GM18508 (cell line): ENCODE measurements around the gene TENM3.
A peak's percentile ranks its signal among the peaks of the same experiment; 100 is the strongest.

ENCODE experiments used
- ATAC-seq: cut with Tn5 transposase; IDR thresholded peaks from one replicate; pipeline ENCODE4 v1.9.1; 2021; ENCODE audit warnings: moderate number of reproducible peaks; ENCODE audit not compliant: insufficient read depth, unreplicated experiment

TENM3 gene

DNA sequence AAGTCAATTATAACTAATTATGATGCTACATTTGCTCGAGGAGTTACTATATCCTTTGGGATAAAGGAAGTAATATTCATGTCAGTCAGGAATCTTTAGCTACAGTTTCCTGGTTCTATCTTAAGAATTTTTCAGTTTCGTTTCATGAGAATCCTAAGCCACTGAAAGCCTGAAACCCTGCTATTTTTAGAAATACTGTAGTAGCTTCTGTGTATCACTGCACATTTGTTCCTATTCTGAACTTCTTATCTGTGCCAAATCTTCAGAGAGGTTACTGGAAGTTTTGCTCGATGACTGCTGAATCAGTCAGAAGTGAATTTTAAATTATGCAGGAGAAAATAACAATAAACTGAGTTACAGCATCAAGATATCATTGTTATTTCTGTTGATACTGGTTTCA lies 249.2 kb downstream of the TENM3 start:
- ATAC-seq = peak; percentile 47

DNA sequence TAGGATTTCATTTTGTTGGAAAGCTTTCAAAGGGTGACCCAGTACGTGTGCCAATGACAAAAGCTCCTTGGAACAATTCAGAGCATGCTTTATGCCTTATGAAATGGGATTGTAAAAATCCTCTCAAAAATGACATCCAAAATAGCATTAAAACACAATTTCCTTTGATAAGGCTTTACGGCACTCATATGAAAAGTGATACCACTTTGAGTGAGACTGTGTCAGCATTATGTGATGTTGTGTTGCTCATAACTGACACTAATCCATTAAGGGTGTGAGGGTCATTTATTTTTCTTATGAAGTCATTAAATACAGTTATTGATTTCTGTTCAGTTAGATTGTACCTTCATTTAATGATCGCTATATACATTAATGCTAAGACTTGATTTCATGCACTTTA lies 250.2 kb downstream of the TENM3 start:
- ATAC-seq = no peak

DNA sequence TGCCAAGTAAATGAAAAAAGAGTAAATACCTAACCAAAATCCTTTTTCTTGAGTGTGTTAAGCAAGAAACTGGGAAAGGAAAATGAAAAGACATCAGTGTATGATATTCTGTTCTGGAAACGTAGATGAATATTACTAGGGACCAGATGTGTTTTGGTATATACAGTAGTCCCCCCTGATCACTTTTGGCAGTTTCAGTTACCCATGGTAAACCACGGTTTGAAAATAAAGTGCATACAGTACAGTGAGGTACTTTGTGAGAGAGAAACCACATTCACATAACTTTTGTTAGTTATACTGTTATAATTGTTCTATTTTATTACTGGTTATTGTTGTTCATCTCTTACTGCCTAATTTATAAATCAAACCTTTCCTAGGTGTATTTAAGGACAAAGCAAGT lies 250.9 kb downstream of the TENM3 start:
- ATAC-seq = no peak

DNA sequence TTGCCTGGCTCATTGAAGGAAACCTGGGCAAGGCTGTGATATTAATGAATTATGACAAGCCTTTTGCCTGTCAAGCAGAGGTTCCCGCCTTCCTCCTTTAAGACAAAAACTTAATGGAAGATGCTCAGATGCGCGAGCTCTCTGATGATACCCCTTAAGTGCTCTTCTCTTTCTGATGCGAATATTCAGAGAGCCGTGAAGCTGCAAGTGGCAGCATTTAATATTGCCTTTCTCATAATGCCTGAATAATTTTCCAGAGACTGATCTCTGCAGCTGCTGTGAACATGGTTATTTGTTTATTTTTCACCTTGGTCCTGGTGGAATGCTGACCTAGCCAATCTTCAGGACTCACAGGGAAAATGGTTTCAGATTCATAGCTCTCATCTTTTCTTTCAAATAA lies 251.8 kb downstream of the TENM3 start:
- no peak for ATAC-seq

DNA sequence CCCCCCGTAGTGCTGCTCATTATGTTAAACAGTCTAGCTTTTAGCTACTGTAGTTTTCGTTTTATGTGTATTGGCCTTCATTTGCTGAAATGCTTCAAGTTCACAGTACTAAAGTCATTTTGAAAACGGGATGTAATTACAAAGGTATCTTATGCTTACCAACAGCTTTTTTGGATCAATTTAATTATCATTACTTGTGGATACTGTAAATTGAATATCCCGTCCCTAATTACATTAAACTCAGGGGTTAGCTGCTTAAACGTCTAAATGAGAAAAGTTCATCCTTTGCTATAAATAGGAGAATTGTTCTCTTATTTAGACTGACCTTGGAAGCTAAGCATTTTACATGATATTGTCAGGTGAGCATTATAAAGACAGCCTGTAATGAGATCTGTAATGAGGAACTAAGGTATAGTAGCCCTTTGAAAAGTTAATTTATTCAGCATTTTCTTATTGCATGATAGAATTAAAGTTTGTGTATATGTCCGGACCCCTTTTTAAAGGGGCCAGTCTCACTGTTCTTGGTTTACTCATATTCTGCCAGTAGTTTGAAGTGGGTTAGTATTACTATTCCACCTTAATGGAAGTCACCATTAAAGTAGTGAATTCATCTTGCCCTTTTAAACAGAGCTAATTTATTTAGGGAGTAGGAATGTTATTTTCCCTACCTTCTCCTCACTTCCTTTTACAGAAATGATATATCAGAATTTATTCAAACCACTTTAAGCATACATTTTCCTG lies 252.6 kb downstream of the TENM3 start:
- ATAC-seq = no peak

DNA sequence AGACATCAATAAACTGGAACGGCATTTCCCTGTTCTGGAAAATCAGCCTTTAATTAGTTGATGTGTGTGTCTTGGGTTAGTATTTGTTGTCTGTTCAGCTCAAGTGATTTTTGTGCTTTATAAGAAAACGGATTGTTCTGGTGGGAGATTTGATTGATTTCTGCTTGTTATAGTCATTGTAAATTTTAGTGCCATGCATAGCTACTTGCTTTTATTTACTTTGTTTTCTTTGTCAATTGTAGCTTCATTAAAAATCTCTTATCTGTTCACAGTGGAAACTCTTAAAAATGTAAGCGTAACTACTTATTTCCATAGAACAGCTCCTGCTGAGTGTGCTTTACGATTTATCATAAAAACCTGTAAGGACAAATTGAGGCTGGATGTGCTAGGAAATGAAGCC lies 253.2 kb downstream of the TENM3 start:
- no peak for ATAC-seq

DNA sequence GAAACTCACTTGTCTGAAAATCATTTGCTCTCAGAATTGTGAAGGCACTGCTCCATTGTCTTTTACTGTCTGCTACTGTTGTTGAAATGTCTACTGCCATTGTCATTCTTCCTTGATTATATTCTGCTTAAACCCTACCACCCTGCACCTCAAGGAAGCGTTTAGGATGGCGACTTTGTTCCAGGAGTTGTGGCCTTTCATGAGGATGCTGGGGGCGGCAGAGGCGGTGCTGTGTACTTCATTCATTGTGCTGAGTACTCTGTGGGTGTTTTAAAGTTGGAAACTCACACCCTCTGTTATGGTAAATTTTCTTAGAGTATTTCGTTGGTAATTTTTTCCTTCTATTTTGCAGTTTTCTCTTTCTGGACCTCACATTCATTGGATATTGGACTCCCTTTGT lies 258.9 kb downstream of the TENM3 start:
- ATAC-seq = no peak

DNA sequence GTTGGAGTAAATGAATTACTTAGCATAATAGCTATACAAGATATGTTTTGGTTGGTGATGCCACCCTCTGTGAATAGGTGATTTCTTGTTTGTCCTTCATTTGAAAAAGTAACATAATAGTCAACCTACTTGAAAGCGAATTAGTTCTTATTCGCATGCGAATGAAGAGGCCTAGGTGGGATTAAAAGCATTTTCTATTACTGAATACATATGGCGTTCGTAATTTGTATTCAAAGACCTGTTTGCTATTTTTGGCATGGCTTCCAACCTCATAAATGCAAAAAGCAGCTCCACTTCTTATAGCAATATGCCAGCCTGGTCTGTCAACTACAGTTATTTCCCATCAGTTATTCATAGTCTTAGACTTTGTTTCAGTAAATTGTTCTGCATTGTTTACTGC lies 261.3 kb downstream of the TENM3 start:
- ATAC-seq = no peak

DNA sequence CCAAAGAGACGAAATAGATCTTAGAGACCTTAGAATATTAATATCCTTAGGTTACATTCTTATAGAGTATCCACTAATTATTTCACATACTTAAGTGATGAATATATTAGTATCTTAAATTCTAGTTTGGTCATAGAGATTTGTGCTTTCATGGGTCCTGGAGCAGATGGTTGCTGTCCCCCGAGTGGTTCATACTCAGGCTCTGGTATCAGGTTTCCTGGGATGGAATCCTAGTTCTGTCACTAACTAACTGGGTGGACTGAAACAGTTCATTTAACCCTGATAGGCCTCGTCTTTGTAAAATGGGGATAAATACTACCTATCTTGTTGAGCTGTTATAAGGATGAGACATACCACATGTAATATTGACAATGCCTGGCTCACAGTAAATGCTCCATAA lies 264.6 kb downstream of the TENM3 start:
- no peak for ATAC-seq

DNA sequence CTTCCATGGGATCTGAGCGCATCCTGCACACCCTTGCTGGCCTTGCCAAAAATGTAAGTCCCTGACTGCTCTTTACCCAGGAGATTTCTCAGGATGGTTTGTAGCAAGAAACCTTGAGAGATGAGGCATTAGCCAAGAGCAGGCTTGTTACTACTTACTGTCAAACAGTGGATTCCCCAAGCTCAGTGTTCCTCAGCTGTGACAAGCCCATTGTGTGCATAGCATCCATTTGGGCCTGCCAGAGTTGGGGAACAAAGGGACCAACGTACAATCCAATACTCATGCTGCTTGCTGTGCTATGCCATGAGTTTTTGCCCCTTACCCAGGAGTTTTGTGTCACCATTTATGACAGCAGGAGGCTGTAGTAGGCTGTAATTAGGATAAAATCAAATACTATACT lies 267.6 kb downstream of the TENM3 start:
- no peak for ATAC-seq

DNA sequence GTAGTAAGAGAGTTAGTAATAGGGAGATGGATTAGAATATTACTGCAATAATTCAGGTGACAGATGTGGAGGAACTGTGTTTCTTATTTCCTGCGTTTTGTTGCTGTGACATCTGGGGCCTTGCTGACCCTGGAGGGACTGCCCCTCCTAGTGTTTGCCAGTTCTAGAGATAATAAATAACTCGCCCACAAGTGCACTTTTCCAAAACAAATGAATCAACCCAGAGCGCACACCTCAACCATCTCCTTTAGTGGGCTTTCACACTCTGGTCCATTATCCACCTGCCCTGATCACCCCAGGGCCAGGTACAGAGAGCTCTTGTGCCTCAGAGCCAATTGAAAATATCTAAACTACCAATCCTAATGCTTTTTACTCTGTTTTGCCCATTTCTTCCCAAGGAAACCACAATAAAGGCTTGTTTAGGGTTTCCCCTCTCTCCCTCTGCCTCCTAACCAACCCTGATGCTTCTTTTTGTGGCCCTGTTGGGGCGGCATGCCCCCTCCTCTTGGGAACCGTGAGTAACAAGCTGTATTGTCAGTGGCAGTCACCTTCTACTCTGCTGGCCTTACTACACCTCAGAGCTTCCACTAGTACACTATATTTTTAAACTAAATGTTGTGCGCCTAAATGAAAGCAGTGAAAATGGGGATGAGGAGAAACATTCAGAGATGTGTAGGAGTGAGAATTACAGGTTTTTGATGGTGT lies 270.5 kb downstream of the TENM3 start:
- peak; percentile 85 for ATAC-seq

DNA sequence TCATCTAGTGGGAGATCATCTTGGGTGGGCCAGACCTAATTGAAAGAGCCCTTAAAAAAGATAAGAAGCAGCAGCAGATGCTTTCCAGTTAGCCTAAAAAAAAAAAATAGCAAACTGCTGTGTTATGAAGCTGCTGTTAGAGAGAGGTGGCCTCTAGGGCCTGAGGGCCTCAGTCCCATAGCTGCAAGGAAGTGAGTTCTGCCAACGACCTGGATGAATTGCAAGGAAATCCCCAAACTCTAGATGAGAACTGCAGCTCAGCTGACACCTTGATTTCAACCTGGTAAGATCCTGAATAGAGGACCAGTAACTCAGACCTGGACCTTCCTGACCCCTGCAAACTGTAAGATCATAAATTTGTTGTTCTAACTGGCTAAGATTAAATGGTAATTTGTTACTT lies 275.2 kb downstream of the TENM3 start:
- ATAC-seq = no peak

DNA sequence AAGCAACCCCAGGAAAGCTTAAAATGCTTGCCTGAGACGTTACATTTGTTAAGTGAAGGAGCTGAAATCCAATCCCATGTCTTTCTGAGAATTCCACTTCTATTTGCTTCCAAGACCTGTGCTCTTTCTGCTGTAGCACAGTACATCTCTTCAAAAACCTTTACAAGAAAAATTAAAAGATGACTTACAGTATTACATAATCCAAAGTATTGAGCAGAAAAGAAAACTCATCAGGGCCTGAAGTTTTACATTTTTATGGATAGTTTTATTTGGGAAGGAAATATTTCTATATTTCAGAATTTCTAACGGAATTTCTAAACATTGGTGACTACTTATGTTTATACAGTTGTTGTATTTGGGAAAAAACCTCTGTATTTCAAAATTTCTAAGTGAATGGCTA lies 276.3 kb downstream of the TENM3 start:
- ATAC-seq = no peak

DNA sequence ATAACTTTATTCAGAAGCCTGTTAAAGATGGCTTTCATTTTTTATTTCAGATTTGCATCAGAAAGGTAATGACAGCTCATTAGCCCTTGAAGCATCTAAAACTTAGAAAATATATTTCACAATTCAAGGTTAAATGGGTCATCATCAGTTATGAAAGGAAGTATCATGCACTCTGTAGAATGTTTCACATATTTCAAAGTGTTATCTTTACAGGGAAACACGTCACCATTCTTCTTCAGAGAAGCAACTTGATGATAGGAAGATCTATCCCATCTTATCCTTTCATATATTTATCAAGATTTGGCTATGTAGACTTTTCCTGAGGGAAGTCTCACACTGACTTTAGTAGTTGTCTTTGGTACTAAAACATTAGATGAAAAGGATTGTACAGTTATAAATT lies 277.8 kb downstream of the TENM3 start:
- no peak for ATAC-seq

DNA sequence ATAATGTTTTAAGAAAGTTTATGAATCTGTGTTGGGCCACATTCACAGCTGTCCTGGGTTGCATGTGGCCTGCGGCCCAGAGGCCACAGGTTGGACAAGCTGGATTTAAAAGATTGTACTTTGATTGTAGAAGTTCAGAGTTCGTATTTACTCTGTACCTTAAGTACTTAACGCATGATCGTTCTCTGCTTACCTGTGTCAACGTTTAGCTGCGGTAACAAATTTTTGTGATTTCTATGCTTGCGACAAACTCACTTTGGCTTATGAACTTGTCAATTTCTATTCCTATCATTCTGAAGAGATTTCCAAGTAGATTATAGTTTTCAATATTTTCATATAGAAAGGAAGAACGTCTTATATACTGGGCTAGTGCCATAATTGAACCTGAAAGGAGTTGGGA lies 285.6 kb downstream of the TENM3 start:
- ATAC-seq = no peak

DNA sequence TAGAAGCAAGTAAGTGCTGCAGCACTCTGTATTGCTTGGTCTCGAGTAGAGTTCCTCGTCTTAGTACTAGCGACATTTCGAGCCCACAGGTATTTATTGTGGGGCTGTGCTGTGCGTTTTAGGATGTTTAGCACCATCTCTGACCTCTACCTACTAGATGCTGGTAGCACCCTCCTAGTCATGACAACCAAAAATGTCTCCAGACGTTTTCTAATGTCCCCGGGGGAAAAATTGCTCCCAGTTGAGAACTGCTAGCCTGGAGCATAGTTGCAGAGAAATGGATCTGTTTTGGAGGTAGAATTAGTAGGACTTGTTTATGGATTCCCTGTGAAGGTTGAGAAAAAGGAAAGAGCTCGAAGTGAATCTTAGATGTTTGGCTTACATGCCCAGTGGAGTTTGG lies 287.2 kb downstream of the TENM3 start:
- no peak for ATAC-seq

DNA sequence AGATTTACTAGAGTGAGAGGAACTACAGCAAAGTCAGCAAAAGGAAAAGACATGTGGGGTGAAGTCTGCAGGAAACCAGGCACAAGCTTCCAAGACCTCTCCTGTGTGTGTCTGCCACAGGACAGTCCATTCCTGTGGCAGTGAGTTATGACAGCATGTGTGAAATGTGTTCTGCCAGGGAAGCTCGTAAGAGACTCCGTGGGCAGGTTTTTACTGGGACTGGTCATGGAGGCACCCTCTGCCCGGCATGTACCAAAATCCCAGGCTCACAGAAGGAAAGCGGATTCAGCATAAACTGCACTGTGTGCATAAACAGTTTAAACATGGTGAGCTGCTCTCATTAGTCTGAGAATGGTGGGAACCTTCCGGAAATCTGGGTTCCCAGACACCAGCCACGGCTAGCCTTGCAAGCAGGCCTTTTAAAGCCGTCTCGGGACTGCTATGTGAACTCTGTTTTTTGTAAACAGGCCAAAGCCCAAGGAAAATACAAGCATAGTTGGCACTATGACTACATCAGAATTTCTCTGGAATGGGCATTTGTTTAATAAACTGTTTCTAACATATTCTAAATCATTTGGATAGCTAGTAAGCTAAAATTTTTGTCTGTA lies 288.5 kb downstream of the TENM3 start:
- no peak for ATAC-seq

DNA sequence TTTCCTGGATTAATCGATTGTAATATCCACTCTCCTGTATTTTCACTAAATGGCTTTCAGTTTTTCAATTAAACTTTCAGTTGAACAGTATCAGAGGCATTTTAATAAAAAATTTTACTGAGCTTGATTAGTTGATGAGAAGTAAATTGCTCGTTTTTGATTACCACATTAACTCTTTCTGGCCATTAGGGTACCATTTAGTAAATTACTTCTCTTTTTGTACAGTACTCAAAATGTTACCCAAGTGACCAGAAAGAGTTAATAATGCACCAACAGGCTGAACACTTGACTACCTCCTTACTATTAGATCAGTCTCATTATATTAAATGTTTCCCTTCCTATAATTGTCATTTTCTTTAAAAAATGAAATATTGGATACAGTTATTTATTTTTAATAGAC lies 289.2 kb downstream of the TENM3 start:
- ATAC-seq = no peak

DNA sequence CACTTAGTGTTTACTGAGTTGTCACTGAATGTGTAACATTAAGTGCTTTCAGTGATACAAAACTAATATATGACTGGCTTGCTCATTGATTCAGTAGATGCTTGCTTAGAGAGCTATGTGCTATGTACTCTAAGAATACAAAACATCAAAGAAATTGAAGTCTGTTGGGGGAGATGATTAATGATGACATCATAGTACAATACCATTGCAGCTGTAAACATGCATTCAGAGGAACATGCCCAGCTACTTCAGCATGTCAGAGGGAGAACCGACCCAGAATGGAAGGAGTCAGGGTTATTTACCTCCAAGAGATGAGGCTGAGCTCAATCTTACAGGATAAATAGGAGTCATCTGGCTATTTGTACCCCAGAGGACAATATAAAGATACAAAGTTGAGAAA lies 290.8 kb downstream of the TENM3 start:
- no peak for ATAC-seq

DNA sequence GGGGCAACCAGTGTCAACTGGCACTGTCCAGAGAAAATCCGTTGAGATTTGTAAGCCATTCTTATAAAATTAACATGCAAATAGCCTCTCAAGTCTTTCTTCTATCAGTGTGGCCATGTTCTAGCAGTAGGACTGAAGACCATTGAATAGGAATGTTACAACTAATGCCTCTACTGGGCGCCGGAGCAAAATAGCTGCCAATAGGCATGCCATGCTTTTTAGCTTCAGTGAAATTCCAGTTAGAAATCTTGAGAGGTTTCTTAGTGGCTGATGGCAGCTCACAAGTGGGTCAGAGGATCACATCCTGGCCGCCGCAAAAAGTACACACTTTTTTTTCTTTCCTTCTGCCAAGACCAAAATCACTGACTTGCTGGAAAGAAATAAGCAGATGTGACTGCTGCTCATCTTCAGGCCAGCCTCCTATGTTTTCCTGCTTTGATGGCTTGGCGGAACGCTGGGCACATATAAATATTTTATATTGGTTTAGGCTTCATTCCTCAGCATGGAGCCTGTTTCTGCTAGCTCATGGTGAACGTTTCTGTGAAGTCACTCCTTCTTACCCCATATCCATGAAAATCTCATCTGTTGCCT lies 293.1 kb downstream of the TENM3 start:
- no peak for ATAC-seq

DNA sequence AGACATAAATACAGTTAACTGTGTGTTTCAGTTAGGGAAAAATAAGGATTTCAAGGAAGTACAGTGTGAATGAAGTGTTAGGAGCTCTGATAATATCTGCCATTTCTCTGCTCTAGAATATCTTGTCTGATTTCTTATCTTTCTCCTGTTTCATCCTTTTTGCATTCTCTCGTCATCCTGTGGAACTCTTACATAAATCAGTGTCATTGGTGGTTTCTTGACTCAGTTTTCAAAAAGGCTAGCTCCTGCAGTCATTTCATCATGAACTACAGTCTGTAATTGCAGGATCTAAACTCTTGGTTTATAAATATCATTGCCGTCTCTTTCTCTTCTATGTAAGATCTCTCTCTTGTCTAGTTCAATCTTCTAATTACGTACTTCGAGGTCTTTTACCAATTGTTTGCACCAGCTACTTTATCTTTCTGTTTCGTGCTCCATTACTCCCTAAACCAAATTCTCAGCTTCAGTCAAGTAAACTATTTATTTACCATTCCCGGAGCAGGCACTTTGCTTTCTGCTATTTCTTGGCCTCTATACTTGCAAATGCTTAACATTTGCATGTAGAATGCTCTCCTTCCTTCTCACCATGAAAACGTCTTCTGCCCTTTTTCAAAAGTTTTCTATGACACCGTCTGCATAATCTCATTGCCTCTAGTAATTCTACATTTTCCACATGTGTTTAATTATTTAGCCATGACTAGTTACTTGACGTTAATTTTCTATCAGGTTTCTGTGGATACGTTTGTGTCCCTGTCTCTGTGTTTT lies 294.0 kb downstream of the TENM3 start:
- ATAC-seq = no peak
